GM13977 (cell line): ENCODE results near the gene KLHL36.
"Not testable (repeated sequence)": the region's sequence is repeated elsewhere in the genome, so short reads cannot be mapped to it uniquely, and the experiment has no call there.

Experiments used
- DNase-seq: peaks from one replicate; pipeline ENCODE4 v3.0.0; 2012; ENCODE audit warnings: low spot score
- CTCF ChIP-seq: IDR thresholded peaks from 2 replicates; pipeline ENCODE4 v1.5.1; 2012; ENCODE audit warnings: mild to moderate bottlenecking, control low read depth; ENCODE audit not compliant: insufficient read depth; ENCODE audit errors: extremely low read depth, missing control alignments
- in situ Hi-C: fragments of 300-500 bp; cut with MboI; formaldehyde crosslinking; loops from one replicate; pipeline ENCODE4 v1.12.0; 2022; ENCODE audit warnings: low sequenced_read_pairs, low pct_unique_long_range_greater_than_20kb, mixed read lengths, inconsistent platforms; ENCODE audit not compliant: unreplicated experiment

The KLHL36 gene

GRCh38 chr16:84618581-84619460, 29.5 kb upstream of the KLHL36 start:
- DNase-seq, result no peak
- no peak for TF ChIP-seq CTCF
- in situ Hi-C loops, result no loop called here

GRCh38 chr16:84620913-84621312, 27.4 kb upstream of the KLHL36 start:
- not testable (repeated sequence) for DNase-seq
- in situ Hi-C loops, result loop anchor here (5.0 kb wide), 2 partner anchors 109 to 111 kb away; no protein-coding TSS in a partner anchor

- in situ Hi-C loops, result loop anchor here (25.0 kb wide), 1 partner anchor 337 kb away; no protein-coding TSS in a partner anchor
- no peak for TF ChIP-seq CTCF
- DNase-seq, result no peak
Observed at GRCh38 chr16:84625556-84625955, 22.8 kb upstream of the KLHL36 start.

- DNase-seq, result no peak
- in situ Hi-C loops, result loop anchor here (25.0 kb wide), 1 partner anchor 334 kb away; no protein-coding TSS in a partner anchor
- no peak for TF ChIP-seq CTCF
Observed at GRCh38 chr16:84628226-84628731, 20.0 kb upstream of the KLHL36 start.

- in situ Hi-C loops, result loop anchor here (25.0 kb wide), 1 partner anchor 333 kb away; no protein-coding TSS in a partner anchor
- DNase-seq, result no peak
- TF ChIP-seq CTCF, result no peak
Observed at GRCh38 chr16:84629580-84629979, 18.7 kb upstream of the KLHL36 start.

- in situ Hi-C loops, result loop anchor here (25.0 kb wide), 1 partner anchor 332 kb away; no protein-coding TSS in a partner anchor
- no peak for DNase-seq
- TF ChIP-seq CTCF, result no peak
Observed at GRCh38 chr16:84630009-84630408, 18.3 kb upstream of the KLHL36 start.
